K562 (cell line): ENCODE measurements around the gene BLTP2. TPM values are rescaled to one million over a fixed set of nuclear protein-coding genes. Genes with fewer than 3 reads are reported as not detected.

Experiments used
- CC2D1A ChIP-seq: fragments of 450-650 bp; IDR thresholded peaks from 2 replicates; pipeline ENCODE4 v1.6.1; 2017; ENCODE audit warnings: mild to moderate bottlenecking
- ELF2 ChIP-seq: fragments of 250-450 bp; sonication (Bioruptor Pico); IDR thresholded peaks from 2 replicates; pipeline ENCODE4 v1.5.0; 2021; ENCODE audit warnings: mild to moderate bottlenecking
- FOXK2 ChIP-seq, 2 experiments: fragments of 450-650 bp; IDR thresholded peaks in 1 of 2; conservative IDR thresholded peaks in 1 of 2; 2 replicates each; pipeline ENCODE4 v1.6.1; 2016; ENCODE audit warnings: low read depth in 2 of 2, mild to moderate bottlenecking in 1 of 2
- JUN ChIP-seq, 2 experiments: sonication (generic) in 1 of 2; formaldehyde crosslinking in 1 of 2; IDR thresholded peaks; 2 replicates each; pipeline versions ENCODE4 v1.6.1 to v1.8.0; 2012 to 2022; ENCODE audit warnings: borderline replicate concordance in 2 of 2, mild to moderate bottlenecking in 2 of 2, improper control_type of control experiment in 1 of 2, low read depth in 1 of 2, low read length in 1 of 2, missing genetic modification reagents in 1 of 2
- LCOR ChIP-seq: sonication (generic); formaldehyde crosslinking; IDR thresholded peaks from 2 replicates; pipeline ENCODE4 v1.8.0; 2022; ENCODE audit warnings: mild to moderate bottlenecking, missing genetic modification reagents
- MAFG ChIP-seq: fragments of 450-650 bp; conservative IDR thresholded peaks from 2 replicates; pipeline ENCODE4 v1.6.1; 2016; ENCODE audit warnings: missing genetic modification characterization, missing compliant biosample characterization
- MTA3 ChIP-seq: fragments of 450-650 bp; formaldehyde crosslinking; IDR thresholded peaks from 2 replicates; pipeline ENCODE4 v1.6.1; 2017; ENCODE audit warnings: mild to moderate bottlenecking, borderline replicate concordance
- RB1 ChIP-seq: fragments of 450-650 bp; IDR thresholded peaks from 2 replicates; pipeline ENCODE4 v1.6.1; 2017; ENCODE audit warnings: low read depth, mild to moderate bottlenecking
- RBFOX2 ChIP-seq: fragments of 200-400 bp; formaldehyde crosslinking; IDR thresholded peaks from 2 replicates; pipeline ENCODE4 v1.6.1; 2017; ENCODE audit warnings: low read depth, mild to moderate bottlenecking, low read length, moderate library complexity
- SPI1 ChIP-seq: IDR thresholded peaks from 2 replicates; pipeline ENCODE4 v1.6.1; 2011; ENCODE audit warnings: low read depth, low read length, control low read depth, borderline replicate concordance
- ZFPM2 ChIP-seq: fragments of 250-450 bp; sonication (Bioruptor Pico); IDR thresholded peaks from 2 replicates; pipeline ENCODE4 v1.5.1; 2022; ENCODE audit warnings: mild to moderate bottlenecking
- ZNF174 ChIP-seq: fragments of 250-450 bp; sonication (Bioruptor Pico); IDR thresholded peaks from 2 replicates; pipeline ENCODE4 v1.4.0; 2020; ENCODE audit warnings: mild to moderate bottlenecking
- ZNF253 ChIP-seq: fragments of 250-450 bp; sonication (Bioruptor Pico); conservative IDR thresholded peaks from 2 replicates; pipeline ENCODE4 v1.6.1; 2021; ENCODE audit warnings: mild to moderate bottlenecking
- polyA plus RNA-seq, 8 experiments: library from polyadenylated mRNA; depleted of rRNA in 4 of 8; stranded (reverse) in 5 of 8; unstranded in 3 of 8; fragments of >200 nt; fragmentation: Nextera tagmentation in 2 of 8; fragmentation: Illumina TruSeq in 1 of 8; extraction: Ambion mirVana in 2 of 8; extraction: Trizol in 1 of 8; gene quantifications; 2 replicates each; pipeline versions ENCODE4 v1.2.1 to v1.2.3, GENCODE V29; 2011 to 2014; ENCODE audit warnings: inconsistent platforms in 1 of 8, missing spikeins in 1 of 8
- total RNA-seq, 7 experiments: library from RNA; depleted of rRNA in 6 of 7; stranded (reverse); fragments of >200 nt in 6 of 7; fragmentation: Illumina TruSeq in 2 of 7; extraction: Trizol in 2 of 7; gene quantifications; 2 replicates each; pipeline versions ENCODE4 v1.2.1 to v1.2.3, GENCODE V29; 2011 to 2021; ENCODE audit warnings: low replicate concordance in 1 of 7
- TF ChIP-seq, protein P1 (sequence below), 2 experiments: IDR thresholded peaks; 2 replicates each; pipeline ENCODE4 v1.6.1; 2011; ENCODE audit warnings: borderline replicate concordance in 1 of 2, control low read depth in 1 of 2, low read depth in 1 of 2, low read length in 1 of 2, mild to moderate bottlenecking in 1 of 2, mixed read lengths in 1 of 2, moderate library complexity in 1 of 2; ENCODE audit not compliant: insufficient read depth in 1 of 2, insufficient read length in 1 of 2, poor library complexity in 1 of 2, severe bottlenecking in 1 of 2; ENCODE audit errors: extremely low read depth in 1 of 2
- TF ChIP-seq, protein P2 (sequence below): sonication (generic); formaldehyde crosslinking; IDR thresholded peaks from 2 replicates; pipeline ENCODE4 v1.8.1; 2023; ENCODE audit warnings: mild to moderate bottlenecking, missing genetic modification reagents
- TF ChIP-seq, protein P3 (sequence below): sonication (generic); formaldehyde crosslinking; IDR thresholded peaks from 2 replicates; pipeline ENCODE4 v1.8.0; 2022; ENCODE audit warnings: mild to moderate bottlenecking, missing genetic modification reagents
- TF ChIP-seq, protein P4 (sequence below): fragments of 450-650 bp; IDR thresholded peaks from one replicate; pipeline ENCODE4 v1.6.1; 2018; ENCODE audit warnings: mild to moderate bottlenecking, moderate library complexity; ENCODE audit not compliant: partially characterized antibody
- TF ChIP-seq, protein P5 (sequence below): fragments of 450-650 bp; IDR thresholded peaks from 2 replicates; pipeline ENCODE4 v1.6.1; 2014; ENCODE audit warnings: low read depth, mild to moderate bottlenecking, moderate library complexity, borderline replicate concordance

BLTP2 gene
- total and polyA plus RNA-seq, 9 of the 15 experiments (the other 6 are each of a cell fraction or from before 2014, with no cell fraction given), result 14.7 to 174 (median 103) TPM

DNA sequence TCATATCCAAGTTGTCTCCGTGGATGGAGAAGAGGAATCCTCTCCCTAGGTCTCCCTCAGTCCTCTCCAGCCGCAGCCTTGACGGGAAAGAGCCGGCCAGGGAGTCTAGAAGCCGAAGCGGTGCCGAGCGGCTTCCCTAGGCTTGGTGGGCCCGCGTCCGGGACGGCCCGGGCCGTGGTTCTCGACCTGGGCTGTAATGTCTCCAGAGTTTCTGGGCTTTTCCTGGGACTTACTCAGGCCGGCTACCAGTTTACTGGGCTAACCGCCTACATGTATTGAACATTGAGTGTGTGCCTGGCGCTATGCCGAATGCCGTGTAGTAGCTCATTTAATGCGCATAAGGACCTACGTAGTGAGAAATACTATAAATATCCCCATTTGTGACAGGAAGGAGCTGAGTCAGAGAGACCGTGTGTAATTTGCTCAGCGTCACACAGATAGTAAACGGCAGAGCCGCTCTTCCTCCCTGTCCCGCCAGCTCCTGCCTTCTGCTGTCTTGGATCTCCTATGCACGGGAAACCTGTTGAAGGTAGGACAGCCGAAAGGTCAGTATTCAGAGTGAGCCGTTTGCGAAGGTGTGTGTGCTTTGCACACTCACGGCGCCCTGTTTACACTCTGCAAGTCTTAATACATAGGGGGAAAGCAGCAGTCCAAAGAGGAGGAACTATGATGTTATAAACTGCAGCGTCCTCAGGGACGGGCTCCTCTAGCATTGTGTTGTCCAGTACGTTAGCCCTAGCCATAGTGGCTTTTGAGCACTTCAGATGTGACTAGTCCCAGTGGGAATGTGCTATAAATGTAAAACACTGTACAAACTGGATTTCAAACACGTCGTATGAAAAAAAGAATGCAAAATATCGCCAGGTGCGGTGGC lies 45.4 kb downstream of the BLTP2 start (continued):
- TF ChIP-seq, protein P1, sequence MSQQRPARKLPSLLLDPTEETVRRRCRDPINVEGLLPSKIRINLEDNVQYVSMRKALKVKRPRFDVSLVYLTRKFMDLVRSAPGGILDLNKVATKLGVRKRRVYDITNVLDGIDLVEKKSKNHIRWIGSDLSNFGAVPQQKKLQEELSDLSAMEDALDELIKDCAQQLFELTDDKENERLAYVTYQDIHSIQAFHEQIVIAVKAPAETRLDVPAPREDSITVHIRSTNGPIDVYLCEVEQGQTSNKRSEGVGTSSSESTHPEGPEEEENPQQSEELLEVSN (IDR thresholded peaks at IDR 0.05; ENCODE audit: borderline replicate concordance in 1 of 2, extremely low read depth in 1 of 2, insufficient read depth in 1 of 2, insufficient read length in 1 of 2, low read depth in 1 of 2, low read length in 1 of 2, poor library complexity in 1 of 2, severe bottlenecking in 1 of 2), result peak in 1 of 2 experiments; percentile 74
- TF ChIP-seq, protein P2, sequence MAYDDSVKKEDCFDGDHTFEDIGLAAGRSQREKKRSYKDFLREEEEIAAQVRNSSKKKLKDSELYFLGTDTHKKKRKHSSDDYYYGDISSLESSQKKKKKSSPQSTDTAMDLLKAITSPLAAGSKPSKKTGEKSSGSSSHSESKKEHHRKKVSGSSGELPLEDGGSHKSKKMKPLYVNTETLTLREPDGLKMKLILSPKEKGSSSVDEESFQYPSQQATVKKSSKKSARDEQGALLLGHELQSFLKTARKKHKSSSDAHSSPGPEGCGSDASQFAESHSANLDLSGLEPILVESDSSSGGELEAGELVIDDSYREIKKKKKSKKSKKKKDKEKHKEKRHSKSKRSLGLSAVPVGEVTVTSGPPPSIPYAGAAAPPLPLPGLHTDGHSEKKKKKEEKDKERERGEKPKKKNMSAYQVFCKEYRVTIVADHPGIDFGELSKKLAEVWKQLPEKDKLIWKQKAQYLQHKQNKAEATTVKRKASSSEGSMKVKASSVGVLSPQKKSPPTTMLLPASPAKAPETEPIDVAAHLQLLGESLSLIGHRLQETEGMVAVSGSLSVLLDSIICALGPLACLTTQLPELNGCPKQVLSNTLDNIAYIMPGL (CRISPR knock-in tag), result peak; percentile 50; the same call in 1 of the 2 replicates
- peak; percentile 21; the same call in 1 of the 2 replicates for TF ChIP-seq MTA3
- TF ChIP-seq ELF2 (CRISPR knock-in tag), result no peak
- peak; percentile 73 for TF ChIP-seq SPI1
- peak; percentile 88 for TF ChIP-seq LCOR (CRISPR knock-in tag)
- peak; percentile 49 for TF ChIP-seq MAFG (tag)
- TF ChIP-seq, protein P3, sequence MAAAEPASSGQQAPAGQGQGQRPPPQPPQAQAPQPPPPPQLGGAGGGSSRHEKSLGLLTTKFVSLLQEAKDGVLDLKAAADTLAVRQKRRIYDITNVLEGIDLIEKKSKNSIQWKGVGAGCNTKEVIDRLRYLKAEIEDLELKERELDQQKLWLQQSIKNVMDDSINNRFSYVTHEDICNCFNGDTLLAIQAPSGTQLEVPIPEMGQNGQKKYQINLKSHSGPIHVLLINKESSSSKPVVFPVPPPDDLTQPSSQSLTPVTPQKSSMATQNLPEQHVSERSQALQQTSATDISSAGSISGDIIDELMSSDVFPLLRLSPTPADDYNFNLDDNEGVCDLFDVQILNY (CRISPR knock-in tag), result no peak
- no peak for TF ChIP-seq JUN (IDR thresholded peaks at IDR 0.05; ENCODE audit: borderline replicate concordance, low read depth, low read length)
- no peak for TF ChIP-seq JUN (CRISPR knock-in tag; IDR thresholded peaks at IDR 0.05; ENCODE audit: borderline replicate concordance)
- TF ChIP-seq, protein P4, sequence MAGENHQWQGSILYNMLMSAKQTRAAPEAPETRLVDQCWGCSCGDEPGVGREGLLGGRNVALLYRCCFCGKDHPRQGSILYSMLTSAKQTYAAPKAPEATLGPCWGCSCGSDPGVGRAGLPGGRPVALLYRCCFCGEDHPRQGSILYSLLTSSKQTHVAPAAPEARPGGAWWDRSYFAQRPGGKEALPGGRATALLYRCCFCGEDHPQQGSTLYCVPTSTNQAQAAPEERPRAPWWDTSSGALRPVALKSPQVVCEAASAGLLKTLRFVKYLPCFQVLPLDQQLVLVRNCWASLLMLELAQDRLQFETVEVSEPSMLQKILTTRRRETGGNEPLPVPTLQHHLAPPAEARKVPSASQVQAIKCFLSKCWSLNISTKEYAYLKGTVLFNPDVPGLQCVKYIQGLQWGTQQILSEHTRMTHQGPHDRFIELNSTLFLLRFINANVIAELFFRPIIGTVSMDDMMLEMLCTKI, result no peak
- peak; percentile 81; the same call in 1 of the 2 replicates for TF ChIP-seq RBFOX2
- no peak for TF ChIP-seq RB1
- TF ChIP-seq, protein P5, sequence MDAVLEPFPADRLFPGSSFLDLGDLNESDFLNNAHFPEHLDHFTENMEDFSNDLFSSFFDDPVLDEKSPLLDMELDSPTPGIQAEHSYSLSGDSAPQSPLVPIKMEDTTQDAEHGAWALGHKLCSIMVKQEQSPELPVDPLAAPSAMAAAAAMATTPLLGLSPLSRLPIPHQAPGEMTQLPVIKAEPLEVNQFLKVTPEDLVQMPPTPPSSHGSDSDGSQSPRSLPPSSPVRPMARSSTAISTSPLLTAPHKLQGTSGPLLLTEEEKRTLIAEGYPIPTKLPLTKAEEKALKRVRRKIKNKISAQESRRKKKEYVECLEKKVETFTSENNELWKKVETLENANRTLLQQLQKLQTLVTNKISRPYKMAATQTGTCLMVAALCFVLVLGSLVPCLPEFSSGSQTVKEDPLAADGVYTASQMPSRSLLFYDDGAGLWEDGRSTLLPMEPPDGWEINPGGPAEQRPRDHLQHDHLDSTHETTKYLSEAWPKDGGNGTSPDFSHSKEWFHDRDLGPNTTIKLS, result peak; percentile 21; the same call in 1 of the 2 replicates
- TF ChIP-seq ZFPM2 (CRISPR knock-in tag), result 0 out of 2 replicates have a peak, but pooled peaks have one; percentile 65
- no peak for TF ChIP-seq CC2D1A
- peak; percentile 50 to 84; a peak in 3 of 4 replicates for TF ChIP-seq FOXK2 (conservative IDR thresholded peaks at IDR 0.05 in 1 of 2, IDR thresholded peaks at IDR 0.05 in 1 of 2; ENCODE audit: low read depth in 2 of 2)
- no peak for TF ChIP-seq ZNF253 (CRISPR knock-in tag)
- TF ChIP-seq ZNF174 (CRISPR knock-in tag), result no peak
